ENCODE results near the gene EPHA8. TPM values are rescaled to one million over a fixed set of nuclear protein-coding genes. Genes with fewer than 3 reads are reported as not detected.

EPHA8 gene
- total RNA-seq, 4 donors from 2014 or later, result not detected

DNA sequence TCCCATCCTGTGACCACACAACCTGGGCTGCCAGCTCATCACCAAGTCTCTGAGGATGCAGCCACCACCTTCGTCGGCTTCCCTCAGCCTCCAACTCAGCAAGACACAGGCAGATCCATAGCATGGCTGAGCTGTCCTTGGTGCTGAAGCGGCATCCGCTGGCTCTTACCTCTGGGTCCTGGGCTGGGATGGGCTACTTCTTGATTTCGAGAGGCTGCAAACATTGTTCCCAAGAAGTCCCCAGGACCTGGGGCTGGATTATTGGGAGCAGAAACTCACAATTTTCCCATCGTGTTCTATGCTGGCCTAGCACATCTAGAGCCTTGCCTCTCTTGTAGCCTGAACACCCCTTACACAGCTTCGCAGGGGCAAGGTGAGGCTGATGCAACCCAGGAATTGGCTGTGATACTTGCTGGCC lies 48.2 kb downstream of the EPHA8 start:
- H3K36me3 ChIP-seq, result no peaks in the 10 kb centered on the region
- TF ChIP-seq EP300 (IDR thresholded peaks at IDR 0.05), result no peak
- TF ChIP-seq, protein P1, sequence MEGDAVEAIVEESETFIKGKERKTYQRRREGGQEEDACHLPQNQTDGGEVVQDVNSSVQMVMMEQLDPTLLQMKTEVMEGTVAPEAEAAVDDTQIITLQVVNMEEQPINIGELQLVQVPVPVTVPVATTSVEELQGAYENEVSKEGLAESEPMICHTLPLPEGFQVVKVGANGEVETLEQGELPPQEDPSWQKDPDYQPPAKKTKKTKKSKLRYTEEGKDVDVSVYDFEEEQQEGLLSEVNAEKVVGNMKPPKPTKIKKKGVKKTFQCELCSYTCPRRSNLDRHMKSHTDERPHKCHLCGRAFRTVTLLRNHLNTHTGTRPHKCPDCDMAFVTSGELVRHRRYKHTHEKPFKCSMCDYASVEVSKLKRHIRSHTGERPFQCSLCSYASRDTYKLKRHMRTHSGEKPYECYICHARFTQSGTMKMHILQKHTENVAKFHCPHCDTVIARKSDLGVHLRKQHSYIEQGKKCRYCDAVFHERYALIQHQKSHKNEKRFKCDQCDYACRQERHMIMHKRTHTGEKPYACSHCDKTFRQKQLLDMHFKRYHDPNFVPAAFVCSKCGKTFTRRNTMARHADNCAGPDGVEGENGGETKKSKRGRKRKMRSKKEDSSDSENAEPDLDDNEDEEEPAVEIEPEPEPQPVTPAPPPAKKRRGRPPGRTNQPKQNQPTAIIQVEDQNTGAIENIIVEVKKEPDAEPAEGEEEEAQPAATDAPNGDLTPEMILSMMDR (IDR thresholded peaks at IDR 0.05), result no peak
- no peaks in the 10 kb centered on the region for H3K4me1 ChIP-seq
- H3K4me3 ChIP-seq, result no peak overlapping the region
- peak in 1 of 2 donors; percentile 12 for DNase-seq (ENCODE audit: low spot score in 2 of 2)
- H3K27ac ChIP-seq, result no peak overlapping the region
- H3K9me3 ChIP-seq, result no peaks in the 10 kb centered on the region
- WGBS, 2 donors, result 16 to 24% methylated on average over 7 of the region's 7 CpGs
- peaks cover 0 to 87% of the 10 kb centered on the region in 2 donors for H3K27me3 ChIP-seq

DNA sequence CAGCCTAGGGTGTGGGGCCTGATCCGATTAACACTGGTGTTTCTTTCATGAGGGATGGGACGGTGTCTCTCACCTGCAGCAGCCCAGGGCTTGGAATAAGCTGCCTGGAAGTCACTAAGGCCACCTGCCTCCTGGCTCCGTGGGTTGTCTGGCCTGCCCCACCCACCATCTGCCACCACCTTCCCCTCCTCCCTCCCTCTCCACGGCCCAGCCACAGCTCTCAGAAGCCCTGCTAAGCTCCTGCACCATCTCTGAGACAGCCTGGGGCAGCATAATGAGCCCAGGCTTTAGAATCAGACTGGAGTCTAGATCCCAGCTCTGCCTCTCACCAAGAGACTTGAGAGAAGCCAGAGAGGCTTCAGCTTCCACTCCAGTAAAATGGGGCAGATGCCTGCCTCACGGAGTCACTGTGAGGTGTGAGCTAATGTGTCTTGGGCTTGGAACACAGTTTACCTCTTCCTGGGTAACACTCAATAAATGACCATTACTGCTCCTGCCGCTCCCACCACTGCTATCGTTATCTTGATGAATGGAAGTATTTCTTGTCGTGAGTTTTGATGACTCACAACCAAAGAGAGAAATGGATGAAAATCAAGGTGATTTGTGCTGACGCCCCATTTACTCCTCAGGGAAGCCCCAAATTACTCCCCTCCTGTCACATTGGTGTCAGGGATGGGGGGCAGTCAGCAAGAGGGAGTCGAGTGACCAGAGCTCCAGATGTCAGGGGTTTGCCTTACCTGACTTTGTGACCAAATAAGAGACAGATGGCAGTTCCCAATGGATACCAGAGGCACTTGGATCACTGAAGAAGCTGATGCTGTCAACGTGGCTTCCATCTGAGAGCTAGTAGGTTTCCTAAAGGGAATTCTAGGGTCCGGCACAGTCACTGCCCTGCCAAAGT lies 49.6 kb downstream of the EPHA8 start:
- Histone ChIP-seq H3K27me3 (peaks cover 0 to 88% of the 10 kb centered on the region in 2 donors), H3K4me3 (no peak overlapping the region), H3K9me3 (no peaks in the 10 kb centered on the region), H3K36me3 (no peaks in the 10 kb centered on the region), H3K4me1 (no peaks in the 10 kb centered on the region), H3K27ac (no peak overlapping the region)
- no peak for TF ChIP-seq EP300 (IDR thresholded peaks at IDR 0.05)
- TF ChIP-seq POLR2A (IDR thresholded peaks at IDR 0.05), result no peak
- TF ChIP-seq, protein P1 (IDR thresholded peaks at IDR 0.05), result no peak
- DNase-seq (ENCODE audit: low spot score in 2 of 2), result no peak
- WGBS, 2 donors, result 44 to 48% methylated on average over 12 of the region's 12 CpGs

DNA sequence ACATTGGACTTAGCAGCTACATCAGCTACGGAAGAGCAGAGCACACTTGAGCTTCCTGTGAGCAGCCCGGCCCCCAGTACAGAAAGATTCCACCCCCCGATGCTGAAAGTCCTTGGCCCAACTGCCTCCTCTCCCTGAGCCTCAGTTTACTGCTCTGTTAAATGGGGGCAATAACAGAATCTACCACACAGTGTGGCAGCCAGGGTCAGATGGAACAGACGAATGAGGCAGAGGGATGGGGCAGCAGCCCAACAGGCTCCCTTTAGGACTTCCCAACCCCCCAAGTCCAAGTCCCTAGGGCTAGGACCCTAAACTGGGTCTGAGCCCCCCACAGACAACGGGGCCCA lies 50.3 kb downstream of the EPHA8 start:
- 68 to 76% methylated on average over 4 to 5 of the region's 5 CpGs for WGBS, 2 donors
- H3K4me1 ChIP-seq, result no peaks in the 10 kb centered on the region
- H3K4me3 ChIP-seq, result no peak overlapping the region
- no peak overlapping the region for H3K27ac ChIP-seq
- H3K9me3 ChIP-seq, result no peaks in the 10 kb centered on the region
- H3K36me3 ChIP-seq, result no peaks in the 10 kb centered on the region
- peaks cover 0 to 88% of the 10 kb centered on the region in 2 donors for H3K27me3 ChIP-seq
- no peak for DNase-seq (ENCODE audit: low spot score in 2 of 2)
- no peak for TF ChIP-seq EP300 (IDR thresholded peaks at IDR 0.05)
- TF ChIP-seq, protein P1 (IDR thresholded peaks at IDR 0.05), result no peak
- TF ChIP-seq POLR2A (IDR thresholded peaks at IDR 0.05), result no peak

DNA sequence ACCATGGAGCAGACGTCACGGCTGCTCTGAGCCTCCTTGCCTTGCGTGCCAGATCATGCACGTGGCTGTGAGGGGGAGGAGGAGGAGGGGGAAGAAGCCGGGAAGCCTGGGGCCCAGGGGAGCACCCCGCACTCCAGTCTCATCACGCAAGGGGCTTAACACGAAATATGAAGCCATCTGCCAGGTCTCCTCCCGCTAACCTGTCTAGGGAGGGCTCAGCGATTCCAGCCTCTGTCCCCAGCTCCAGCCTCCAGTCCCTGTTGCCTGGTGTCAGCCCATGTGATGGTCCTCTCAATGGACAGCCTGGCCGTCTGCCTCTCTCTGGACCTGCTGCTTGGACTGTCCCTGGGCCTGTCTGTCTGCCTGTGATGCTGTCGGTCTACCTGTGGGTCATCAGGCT lies 50.7 kb downstream of the EPHA8 start:
- TF ChIP-seq POLR2A (IDR thresholded peaks at IDR 0.05), result no peak
- TF ChIP-seq, protein P1 (IDR thresholded peaks at IDR 0.05), result no peak
- no peak for TF ChIP-seq EP300 (IDR thresholded peaks at IDR 0.05)
- peaks cover 0 to 88% of the 10 kb centered on the region in 2 donors for H3K27me3 ChIP-seq

DNA sequence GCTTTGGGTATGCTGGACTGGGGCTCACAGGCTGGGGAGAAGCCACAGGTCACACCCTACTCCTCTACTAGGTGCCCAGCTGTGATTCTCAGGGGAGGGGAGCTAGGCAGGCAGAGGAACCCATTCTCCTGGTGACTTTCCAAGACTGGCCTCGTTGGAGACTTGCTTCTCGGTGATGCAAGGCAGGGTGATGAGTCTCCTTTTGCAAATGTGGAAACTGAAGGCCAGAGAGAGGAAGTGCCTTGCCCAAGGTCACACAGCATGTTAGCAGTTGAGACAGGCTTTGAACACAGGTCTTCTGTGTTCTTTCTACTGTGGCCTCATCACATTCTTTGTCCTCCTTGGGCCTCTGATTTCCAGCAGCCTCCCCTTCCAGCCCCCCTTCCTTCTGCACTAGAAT lies 52.6 kb downstream of the EPHA8 start:
- Histone ChIP-seq H3K36me3 (no peaks in the 10 kb centered on the region), H3K27ac (no peak overlapping the region), H3K4me1 (no peaks in the 10 kb centered on the region), H3K4me3 (no peak overlapping the region), H3K27me3 (peaks cover 0 to 91% of the 10 kb centered on the region in 2 donors), H3K9me3 (no peaks in the 10 kb centered on the region)
- TF ChIP-seq POLR2A (IDR thresholded peaks at IDR 0.05) (no peak), EP300 (IDR thresholded peaks at IDR 0.05) (no peak)
- TF ChIP-seq, protein P1 (IDR thresholded peaks at IDR 0.05), result no peak
- DNase-seq (ENCODE audit: low spot score in 2 of 2), result no peak
- 69 to 71% methylated on average over 2 of the region's 2 CpGs for WGBS, 2 donors

More for the DNA sequence above, 50.7 kb downstream of the EPHA8 start:
- no peak overlapping the region for H3K27ac ChIP-seq
- 52 to 53% methylated on average over 11 to 12 of the region's 12 CpGs for WGBS, 2 donors
- no peaks in the 10 kb centered on the region for H3K36me3 ChIP-seq
- no peak for DNase-seq (ENCODE audit: low spot score in 2 of 2)
- no peak overlapping the region for H3K4me3 ChIP-seq
- H3K4me1 ChIP-seq, result no peaks in the 10 kb centered on the region
- no peaks in the 10 kb centered on the region for H3K9me3 ChIP-seq

All from tibial nerve (tissue), 4 donors.